IMR-90 (cell line): ENCODE measurements around the gene D2HGDH. TPM values are rescaled to one million over a fixed set of nuclear protein-coding genes. Genes with fewer than 3 reads are reported as not detected.

Experiments used
- ATAC-seq: fragments of 200-7000 bp; cut with Tn5 transposase; 2 replicates; pipeline ENCODE4 v1.9.1; 2020; ENCODE audit warnings: low read depth, mild to moderate bottlenecking, moderate library complexity
- BruUV-seq: library from RNA; stranded (reverse); fragments of 400-500 nt; replicated peaks from 2 replicates; lab custom pipeline; 2021; lab: Mats Ljungman, UMichigan
- CTCF ChIA-PET: fragments of 300-600 bp; formaldehyde crosslinking; extraction: SDS; loops from one replicate; lab custom pipeline; 2021; ENCODE audit warnings: antibody characterized with exemption; lab: Yijun Ruan, JAX
- POLR2A ChIA-PET: fragments of 300-600 bp; sonication (Branson Sonifier 250); formaldehyde crosslinking; loops from one replicate; lab custom pipeline; 2022; ENCODE audit warnings: antibody characterized with exemption; ENCODE audit not compliant: unreplicated experiment; lab: Charles Lee
- DNase-seq: peaks from one replicate; pipeline ENCODE4 v3.0.0; 2013
- H2AFZ ChIP-seq: replicated peaks from 2 replicates; pipeline ENCODE3; 2013; ENCODE audit warnings: low read length, mild to moderate bottlenecking; ENCODE audit not compliant: poor library complexity
- H2AK5ac ChIP-seq: 2 replicates; pipeline ENCODE4 v1.6.1; 2013; ENCODE audit warnings: low read depth, low read length, inconsistent platforms
- H2AK9ac ChIP-seq: replicated peaks from 2 replicates; pipeline ENCODE3; 2013; ENCODE audit warnings: mild to moderate bottlenecking, low read depth, low read length, moderate library complexity; ENCODE audit not compliant: poor library complexity
- H2BK120ac ChIP-seq: 2 replicates; pipeline ENCODE4 v1.6.1; 2013; ENCODE audit warnings: low read depth, low read length, inconsistent platforms
- H2BK15ac ChIP-seq: 3 replicates; pipeline ENCODE4 v1.6.1; 2013; ENCODE audit warnings: low read depth, low read length, inconsistent platforms
- H2BK20ac ChIP-seq: 2 replicates; pipeline ENCODE4 v1.6.1; 2013; ENCODE audit warnings: low read depth, mild to moderate bottlenecking, inconsistent platforms, low read length, moderate library complexity
- H2BK5ac ChIP-seq: 2 replicates; pipeline ENCODE4 v1.6.1; 2013; ENCODE audit warnings: mild to moderate bottlenecking, low read depth, low read length, inconsistent platforms; ENCODE audit not compliant: poor library complexity, severe bottlenecking
- H3K14ac ChIP-seq: replicated peaks from 2 replicates; pipeline ENCODE4 v1.6.1; 2013; ENCODE audit warnings: low read depth, low read length, inconsistent platforms
- H3K18ac ChIP-seq: 2 replicates; pipeline ENCODE4 v1.6.1; 2013; ENCODE audit warnings: low read depth, low read length, control low read depth
- H3K23ac ChIP-seq: 2 replicates; pipeline ENCODE4 v1.6.1; 2013; ENCODE audit warnings: low read depth, low read length, inconsistent platforms
- H3K27ac ChIP-seq: 2 replicates; pipeline ENCODE4 v1.5.1; 2013; ENCODE audit warnings: mild to moderate bottlenecking, control low read depth, low read length; ENCODE audit not compliant: insufficient read depth
- H3K27me3 ChIP-seq: 2 replicates; pipeline ENCODE4 v1.6.1; 2013; ENCODE audit warnings: low read length; ENCODE audit not compliant: control insufficient read depth, insufficient read depth
- H3K36me3 ChIP-seq: 2 replicates; pipeline ENCODE4 v1.6.1; 2013; ENCODE audit warnings: low read length, mixed read lengths; ENCODE audit not compliant: control insufficient read depth, insufficient read depth
- H3K4ac ChIP-seq: 2 replicates; pipeline ENCODE4 v1.6.1; 2013; ENCODE audit warnings: low read depth, low read length, inconsistent platforms
- H3K4me1 ChIP-seq: 2 replicates; pipeline ENCODE4 v1.6.1; 2013; ENCODE audit warnings: low read length, mixed read lengths; ENCODE audit not compliant: control insufficient read depth, insufficient read depth
- H3K4me2 ChIP-seq: 2 replicates; pipeline ENCODE4 v1.6.1; 2013; ENCODE audit warnings: low read depth, mild to moderate bottlenecking, control low read depth, low read length, moderate library complexity
- H3K4me3 ChIP-seq: 2 replicates; pipeline ENCODE4 v1.5.1; 2013; ENCODE audit warnings: low read depth, mild to moderate bottlenecking, control low read depth, low read length, moderate library complexity; ENCODE audit not compliant: insufficient read depth
- H3K56ac ChIP-seq: 2 replicates; pipeline ENCODE4 v1.6.1; 2013; ENCODE audit warnings: low read length, inconsistent platforms; ENCODE audit not compliant: insufficient read depth; ENCODE audit errors: extremely low read depth
- H3K79me1 ChIP-seq, 2 experiments: 2 replicates each; pipeline ENCODE4 v1.6.1; 2013; ENCODE audit warnings: low read length in 2 of 2, inconsistent platforms in 1 of 2, low read depth in 1 of 2
- H3K9ac ChIP-seq: 2 replicates; pipeline ENCODE4 v1.6.1; 2013; ENCODE audit warnings: low read depth, low read length, control low read depth
- H3K9me1 ChIP-seq: 2 replicates; pipeline ENCODE4 v1.6.1; 2013; ENCODE audit warnings: low read length, inconsistent platforms; ENCODE audit not compliant: insufficient read depth
- H3K9me3 ChIP-seq: 2 replicates; pipeline ENCODE4 v1.6.1; 2013; ENCODE audit warnings: low read length; ENCODE audit not compliant: control insufficient read depth, insufficient read depth
- H4K20me1 ChIP-seq: 2 replicates; pipeline ENCODE4 v1.6.1; 2013; ENCODE audit warnings: low read length, inconsistent platforms; ENCODE audit not compliant: insufficient read depth
- H4K5ac ChIP-seq: 2 replicates; pipeline ENCODE4 v1.6.1; 2013; ENCODE audit warnings: mild to moderate bottlenecking, low read depth, low read length, control low read depth
- H4K8ac ChIP-seq, 2 experiments: 2 replicates each; pipeline ENCODE4 v1.6.1; 2013; ENCODE audit warnings: low read depth in 2 of 2, low read length in 2 of 2, control low read depth in 1 of 2, inconsistent platforms in 1 of 2
- H4K91ac ChIP-seq: 2 replicates; pipeline ENCODE4 v1.6.1; 2013; ENCODE audit warnings: low read depth, low read length, inconsistent platforms; ENCODE audit not compliant: insufficient read depth
- FOS ChIP-seq: fragments of 150-350 bp; IDR thresholded peaks from 2 replicates; pipeline ENCODE4 v1.6.1; 2016; ENCODE audit warnings: low read depth, low read length
- MAZ ChIP-seq: IDR thresholded peaks from 2 replicates; pipeline ENCODE4 v1.6.1; 2012; ENCODE audit warnings: low read depth, mild to moderate bottlenecking, low read length, improper control_type of control experiment, moderate library complexity, borderline replicate concordance
- NFE2L2 ChIP-seq: fragments of 150-350 bp; IDR thresholded peaks from 2 replicates; pipeline ENCODE4 v1.6.1; 2016; ENCODE audit warnings: low read depth, mild to moderate bottlenecking, low read length
- RAD21 ChIP-seq: IDR thresholded peaks from 2 replicates; pipeline ENCODE4 v1.6.1; 2012; ENCODE audit warnings: low read length, improper control_type of control experiment
- RFX5 ChIP-seq: IDR thresholded peaks from 2 replicates; pipeline ENCODE4 v1.8.0; 2012; ENCODE audit warnings: low read depth, mild to moderate bottlenecking, low read length, moderate library complexity
- USF2 ChIP-seq: fragments of 150-350 bp; IDR thresholded peaks from 2 replicates; pipeline ENCODE4 v1.6.1; 2017; ENCODE audit warnings: mild to moderate bottlenecking, antibody characterized with exemption, low read length, low read depth
- WGBS, 2 experiments: methylation state at CpG; one replicate each; pipeline versions ENCODE4 v1.1.5 to v1.1.7; 2013; ENCODE audit warnings: missing lambda C conversion rate in 2 of 2; ENCODE audit not compliant: insufficient read length in 1 of 2; ENCODE audit errors: extremely low coverage in 2 of 2; 5-methylcytosine and 5-hydroxymethylcytosine counted together
- dilution Hi-C: fragments of 300-500 bp; cut with HindIII; formaldehyde crosslinking; loops from one replicate; pipeline ENCODE4 v1.14.3; 2018; ENCODE audit warnings: low sequenced_read_pairs; ENCODE audit not compliant: unreplicated experiment
- in situ Hi-C: fragments of 300-500 bp; cut with MboI; formaldehyde crosslinking; loops from 3 replicates; pipeline ENCODE4 v1.14.3; 2019; ENCODE audit warnings: low sequenced_read_pairs, inconsistent platforms, mixed read lengths
- intact Hi-C: fragments of 100-400 bp; cut with micrococcal nuclease; formaldehyde crosslinking; loops from 2 replicates; pipeline ENCODE4 v1.10.0; 2022
- polyA plus RNA-seq, 3 experiments: library from polyadenylated mRNA; depleted of rRNA; stranded (reverse); fragments of >200 nt; gene quantifications; 2 replicates each; pipeline ENCODE4 v1.2.3, GENCODE V29; 2012; ENCODE audit warnings: low replicate concordance in 1 of 3
- total RNA-seq: library from RNA; depleted of rRNA; stranded (reverse); fragments of >200 nt; gene quantifications from 2 replicates; pipeline ENCODE4 v1.2.3, GENCODE V29; 2012

The D2HGDH gene
- total and polyA plus RNA-seq, 2 of the 4 experiments (the other 2 are of a cell fraction), result 6.3 to 22.1 TPM

- no peak overlapping the region for H3K9ac ChIP-seq
- dilution Hi-C loops, result no loop called here
- no peak overlapping the region for H3K14ac ChIP-seq
- peaks cover 0 to 5% of the 10 kb centered on the region in 2 experiments; a peak in 1 of 4 replicates for H3K79me1 ChIP-seq
- H2AK5ac ChIP-seq, result no peak overlapping the region
- H3K4me3 ChIP-seq, result no peak overlapping the region
- intact Hi-C loops, result no loop called here
- H3K9me3 ChIP-seq, result no peaks in the 10 kb centered on the region
- no peak overlapping the region for H3K23ac ChIP-seq
- no peak overlapping the region for H3K4me2 ChIP-seq
- no peak overlapping the region for H2BK120ac ChIP-seq
- H4K20me1 ChIP-seq, result peaks cover 3% of the 10 kb centered on the region
- ATAC-seq, result no peak
- TF ChIP-seq MAZ (no peak), FOS (no peak), RFX5 (no peak), RAD21 (no peak), NFE2L2 (no peak), USF2 (no peak)
- WGBS, 2 experiments, result 86% methylated on average over 10 of the region's 18 CpGs; no CpG with 5 or more reads in 1 of the 2 experiments
- no peak overlapping the region for H3K18ac ChIP-seq
- no peak overlapping the region for H3K56ac ChIP-seq
- H3K9me1 ChIP-seq, result no peaks in the 10 kb centered on the region
- no peak overlapping the region for H4K8ac ChIP-seq
- no peak overlapping the region for H2AK9ac ChIP-seq
- CTCF ChIA-PET, result no interaction called here
- H2BK5ac ChIP-seq, result no peak overlapping the region
- no peak overlapping the region for H2BK15ac ChIP-seq
- no peak overlapping the region for H3K27ac ChIP-seq
- no peak for DNase-seq
- peaks cover 36% of the 10 kb centered on the region for H3K36me3 ChIP-seq
- no peak overlapping the region for H2BK20ac ChIP-seq
- POLR2A ChIA-PET, result no interaction called here
- in situ Hi-C loops, result no loop called here
- no peaks in the 10 kb centered on the region for H3K4me1 ChIP-seq
- H4K91ac ChIP-seq, result no peak overlapping the region
- no peak overlapping the region for H4K5ac ChIP-seq
- no peaks in the 10 kb centered on the region for H3K27me3 ChIP-seq
- BruUV-seq, result no TSS peak
- H3K4ac ChIP-seq, result no peak overlapping the region
- no peak overlapping the region for H2AFZ ChIP-seq
These were observed 20.7 kb downstream of the D2HGDH start for GRCh38 chr2:241755166-241755565.
